ENCODE measurements around the gene SASH1. TPM values are rescaled to one million over a fixed set of nuclear protein-coding genes. Genes with fewer than 3 reads are reported as not detected.

Gene SASH1
- total and polyA plus RNA-seq, 9 of the 15 experiments (the other 6 are each of a cell fraction or from before 2014, with no cell fraction given) = 0.35 to 3.5 (median 1.6) TPM

- ChIA-PET CTCF (ENCODE audit: low intra/inter-chr PET ratio) (no interaction called here), POLR2A (interaction anchor here (0.7 kb wide), 1 partner anchor 14 kb away, joined by 3 read pairs; no protein-coding TSS in a partner anchor)
- Histone ChIP-seq H4K20me1 (replicated peaks; ENCODE audit: control insufficient read depth, insufficient read depth, low read length) (no peaks in the 10 kb centered on the region), H3K4me2 (ENCODE audit: insufficient read depth, low read length) (no peak overlapping the region), H3K9me3 (replicated peaks; ENCODE audit: control insufficient read depth, insufficient read depth, low read depth, low read length) (no peaks in the 10 kb centered on the region), H3K9ac (ENCODE audit: insufficient read depth in 1 of 2, low read depth in 2 of 2, low read length in 2 of 2) (no peak overlapping the region), H3K4me1 (replicated peaks in 1 of 2; ENCODE audit: control insufficient read depth in 2 of 2, insufficient read depth in 2 of 2, low read length in 2 of 2) (no peaks in the 10 kb centered on the region), H3K36me3 (ENCODE audit: control insufficient read depth, insufficient read depth, low read length) (no peaks in the 10 kb centered on the region), H3K27me3 (ENCODE audit: control insufficient read depth in 2 of 2, insufficient read depth in 2 of 2, low read length in 2 of 2) (peaks cover 22 to 46% of the 10 kb centered on the region in 2 experiments), H3K79me2 (ENCODE audit: control insufficient read depth, insufficient read depth, low read length) (no peaks in the 10 kb centered on the region), H2AFZ (ENCODE audit: low read depth, low read length) (no peak overlapping the region), H3K4me3 (no peak overlapping the region), H3K27ac (ENCODE audit: extremely low read depth, low read depth, low read length) (no peak overlapping the region), H3K9me1 (ENCODE audit: control insufficient read depth, insufficient read depth, low read length) (no peaks in the 10 kb centered on the region)
- no peak for TF ChIP-seq FOXP4 (CRISPR knock-in tag; IDR thresholded peaks at IDR 0.05; ENCODE audit: borderline replicate concordance)
- no peak for FAIRE-seq
- in situ Hi-C loops (cut with MboI) = loop anchor here (10.0 to 25.0 kb wide), 2 partner anchors 384 to 867 kb away; no protein-coding TSS in a partner anchor
- intact Hi-C loops (cut with micrococcal nuclease) = no loop called here
- no peak for DNase-seq (ENCODE audit: extremely low read depth in 1 of 4, low spot score in 3 of 4)
- 0% methylated on average over 7 of the region's 7 CpGs for WGBS (ENCODE audit: insufficient coverage, low coverage, missing lambda C conversion rate)
- no TSS peak for BruUV-seq (replicated peaks)
- ATAC-seq = no peak
These were observed 227.8 kb downstream of the SASH1 start for GRCh38 chr6:148570456-148570855.

- H3K4me1 ChIP-seq (replicated peaks in 1 of 2; ENCODE audit: control insufficient read depth in 2 of 2, insufficient read depth in 2 of 2, low read length in 2 of 2) = no peaks in the 10 kb centered on the region
- ChIA-PET CTCF (ENCODE audit: low intra/inter-chr PET ratio) (no interaction called here), POLR2A (no interaction called here)
- peaks cover 9 to 38% of the 10 kb centered on the region in 2 experiments for H3K27me3 ChIP-seq (ENCODE audit: control insufficient read depth in 2 of 2, insufficient read depth in 2 of 2, low read length in 2 of 2)
- H3K4me3 ChIP-seq = no peak overlapping the region
- no peak for DNase-seq (ENCODE audit: extremely low read depth in 1 of 4, low spot score in 3 of 4)
- FAIRE-seq = no peak
- no peaks in the 10 kb centered on the region for H3K79me2 ChIP-seq (ENCODE audit: control insufficient read depth, insufficient read depth, low read length)
- no peak overlapping the region for H2AFZ ChIP-seq (ENCODE audit: low read depth, low read length)
- intact Hi-C loops (cut with micrococcal nuclease) = no loop called here
- no peaks in the 10 kb centered on the region for H3K36me3 ChIP-seq (ENCODE audit: control insufficient read depth, insufficient read depth, low read length)
- H3K4me2 ChIP-seq (ENCODE audit: insufficient read depth, low read length) = no peak overlapping the region
- no peaks in the 10 kb centered on the region for H3K9me3 ChIP-seq (replicated peaks; ENCODE audit: control insufficient read depth, insufficient read depth, low read depth, low read length)
- H3K9me1 ChIP-seq (ENCODE audit: control insufficient read depth, insufficient read depth, low read length) = no peaks in the 10 kb centered on the region
- no peak overlapping the region for H3K27ac ChIP-seq (ENCODE audit: extremely low read depth, low read depth, low read length)
- no TSS peak for BruUV-seq (replicated peaks)
- in situ Hi-C loops (cut with MboI) = loop anchor here (10.0 to 25.0 kb wide), 2 partner anchors 382 to 864 kb away; no protein-coding TSS in a partner anchor
- ATAC-seq = no peak
- WGBS (ENCODE audit: insufficient coverage, low coverage, missing lambda C conversion rate) = 0% methylated on average over 9 of the region's 9 CpGs
- H3K9ac ChIP-seq (ENCODE audit: insufficient read depth in 1 of 2, low read depth in 2 of 2, low read length in 2 of 2) = no peak overlapping the region
- H4K20me1 ChIP-seq (replicated peaks; ENCODE audit: control insufficient read depth, insufficient read depth, low read length) = no peaks in the 10 kb centered on the region
- no peak for TF ChIP-seq RNF219 (CRISPR knock-in tag; IDR thresholded peaks at IDR 0.05)
- no peak for TF ChIP-seq POLR2G (IDR thresholded peaks at IDR 0.05; ENCODE audit: low read depth, low read length)
- no peak for TF ChIP-seq MCM2 (IDR thresholded peaks at IDR 0.05; ENCODE audit: low read depth)
- TF ChIP-seq TSHZ1 (CRISPR knock-in tag; IDR thresholded peaks at IDR 0.05) = no peak
- no peak for TF ChIP-seq TRIM28 (IDR thresholded peaks at IDR 0.05)
- TF ChIP-seq MCM5 (IDR thresholded peaks at IDR 0.05; ENCODE audit: low read depth) = no peak
These were observed 230.2 kb downstream of the SASH1 start for GRCh38 chr6:148572676-148573335.
